ENCODE data around the gene EVI5.
A peak's percentile ranks its signal among the peaks of the same experiment; 100 is the strongest.

The EVI5 gene

DNA sequence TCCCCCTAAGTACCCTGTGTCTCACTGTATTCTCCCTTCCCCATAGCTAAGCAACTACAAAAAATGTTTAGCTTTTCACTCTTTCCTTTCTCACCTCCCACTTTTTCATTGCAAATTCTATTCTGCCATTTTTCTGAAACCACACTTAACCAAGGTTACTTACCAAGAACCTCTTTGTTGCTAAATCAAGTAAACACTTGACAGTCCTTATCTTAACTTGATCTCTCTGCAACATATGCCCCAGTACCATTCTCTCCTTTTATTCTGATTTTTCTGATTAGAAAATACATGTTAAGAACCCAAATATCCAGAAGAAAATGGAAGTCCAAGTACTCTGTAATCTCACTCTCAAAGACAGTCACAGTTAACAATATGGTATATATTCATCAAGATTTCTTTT is 16.0 kb downstream of the EVI5 start:
- Histone ChIP-seq H3K27ac (ENCODE audit: low read depth, low read length, severe bottlenecking) (no peak overlapping the region), H3K9me3 (ENCODE audit: control insufficient read depth, low read length) (peaks cover 3% of the 10 kb centered on the region), H3K36me3 (ENCODE audit: control insufficient read depth, insufficient read depth, low read length) (peaks cover 3% of the 10 kb centered on the region), H3K4me1 (ENCODE audit: control insufficient read depth, insufficient read depth, low read length, poor library complexity, severe bottlenecking) (no peaks in the 10 kb centered on the region), H3K4me3 (ENCODE audit: extremely low read depth, insufficient read depth, low read length, poor library complexity, severe bottlenecking) (no peak overlapping the region)

DNA sequence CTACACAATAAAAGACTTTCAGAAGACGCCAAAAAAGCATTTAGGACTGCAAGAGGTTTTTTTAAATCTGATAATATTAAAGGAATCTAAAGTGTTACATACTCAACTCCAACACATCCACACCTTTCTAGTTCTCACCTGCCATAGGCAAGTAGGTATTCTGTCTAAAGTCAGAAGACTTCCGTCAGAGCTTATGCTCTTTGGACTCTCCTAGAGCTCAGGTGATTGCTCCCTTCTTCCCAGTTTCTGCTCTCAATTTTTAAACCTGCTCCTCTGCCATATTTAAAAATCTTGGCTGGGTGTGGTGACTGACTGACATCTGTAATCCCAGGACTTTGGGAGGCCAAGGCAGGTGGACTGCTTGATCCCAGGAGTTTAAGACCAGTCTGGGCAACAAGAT is 16.6 kb downstream of the EVI5 start:
- no peak overlapping the region for H3K4me3 ChIP-seq (ENCODE audit: extremely low read depth, insufficient read depth, low read length, poor library complexity, severe bottlenecking)
- no peaks in the 10 kb centered on the region for H3K4me1 ChIP-seq (ENCODE audit: control insufficient read depth, insufficient read depth, low read length, poor library complexity, severe bottlenecking)
- H3K36me3 ChIP-seq (ENCODE audit: control insufficient read depth, insufficient read depth, low read length), result peaks cover 3% of the 10 kb centered on the region
- WGBS, 2 experiments (ENCODE audit: insufficient coverage in 2 of 2), result 100% methylated on average over 1 of the region's 2 CpGs; no CpG with 5 or more reads in 1 of the 2 experiments
- H3K9me3 ChIP-seq (ENCODE audit: control insufficient read depth, low read length), result peaks cover 3% of the 10 kb centered on the region
- H3K27ac ChIP-seq (ENCODE audit: low read depth, low read length, severe bottlenecking), result no peak overlapping the region

DNA sequence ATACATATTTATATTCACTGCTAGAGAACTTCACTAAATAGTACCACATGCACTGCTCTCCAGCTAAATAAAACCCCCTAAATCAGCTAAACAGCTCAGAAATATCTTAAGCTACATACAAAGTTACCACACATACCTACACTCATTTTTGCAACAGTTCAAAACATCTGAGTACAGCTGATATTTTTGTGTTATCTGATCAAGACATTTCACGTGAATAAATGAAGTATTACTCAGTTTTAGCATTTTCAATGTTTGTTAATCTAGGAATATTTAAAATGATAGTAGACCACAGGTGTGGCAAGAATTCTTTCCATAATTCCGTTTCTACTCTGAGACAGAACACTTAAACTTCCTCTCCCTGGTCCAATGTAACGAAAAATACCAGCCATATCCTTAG is 20.8 kb downstream of the EVI5 start:
- Histone ChIP-seq H3K4me1 (ENCODE audit: control insufficient read depth, insufficient read depth, low read length, poor library complexity, severe bottlenecking) (no peaks in the 10 kb centered on the region), H3K27ac (ENCODE audit: low read depth, low read length, severe bottlenecking) (no peak overlapping the region), H3K4me3 (ENCODE audit: extremely low read depth, insufficient read depth, low read length, poor library complexity, severe bottlenecking) (no peak overlapping the region), H3K36me3 (ENCODE audit: control insufficient read depth, insufficient read depth, low read length) (peaks cover 3% of the 10 kb centered on the region), H3K9me3 (ENCODE audit: control insufficient read depth, low read length) (peaks cover 3% of the 10 kb centered on the region)
- WGBS, 2 experiments (ENCODE audit: insufficient coverage in 2 of 2), result 92 to 100% methylated on average over 2 of the region's 3 CpGs

DNA sequence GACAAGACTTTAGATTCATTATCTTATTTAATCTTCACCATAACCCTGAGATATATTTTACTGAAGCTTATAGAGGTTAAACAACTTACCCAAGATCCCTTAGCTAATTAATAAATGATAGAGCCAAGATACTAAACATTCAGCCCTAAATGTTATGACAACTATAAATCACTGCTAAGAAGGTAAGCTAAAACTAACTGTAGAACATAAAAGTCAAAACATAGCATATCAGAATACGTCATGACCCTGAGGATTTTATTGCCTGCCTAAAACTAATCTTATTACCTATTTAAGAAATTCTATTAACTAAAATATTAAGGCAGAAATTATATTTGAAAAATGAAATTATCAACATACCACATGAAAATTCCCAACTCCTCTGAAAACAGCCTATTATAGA is 22.6 kb downstream of the EVI5 start:
- H3K9me3 ChIP-seq (ENCODE audit: control insufficient read depth, low read length), result no peaks in the 10 kb centered on the region
- H3K27ac ChIP-seq (ENCODE audit: low read depth, low read length, severe bottlenecking), result no peak overlapping the region
- no peaks in the 10 kb centered on the region for H3K36me3 ChIP-seq (ENCODE audit: control insufficient read depth, insufficient read depth, low read length)
- no peak overlapping the region for H3K4me3 ChIP-seq (ENCODE audit: extremely low read depth, insufficient read depth, low read length, poor library complexity, severe bottlenecking)
- H3K4me1 ChIP-seq (ENCODE audit: control insufficient read depth, insufficient read depth, low read length, poor library complexity, severe bottlenecking), result no peaks in the 10 kb centered on the region
- WGBS, 2 experiments (ENCODE audit: insufficient coverage in 2 of 2), result no CpG with 5 or more reads among the region's 1 CpG

DNA sequence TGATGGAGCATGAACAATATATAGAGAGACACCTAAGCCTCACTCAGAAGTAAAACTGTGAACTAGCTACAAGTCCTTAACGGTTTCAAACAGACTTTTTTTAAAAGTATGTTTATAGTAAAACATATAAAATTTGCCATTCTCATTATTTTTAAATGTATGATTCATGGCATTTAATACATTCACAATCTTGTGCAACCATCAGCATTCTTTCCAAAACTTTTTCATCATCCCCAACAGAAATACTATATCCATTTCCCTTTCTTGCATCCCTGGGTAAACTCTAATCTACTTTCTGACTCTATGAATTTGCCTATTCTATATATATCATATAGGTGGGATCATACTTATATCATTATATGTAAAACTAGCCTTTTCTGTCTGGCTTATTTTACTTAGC is 25.5 kb downstream of the EVI5 start:
- H3K9me3 ChIP-seq (ENCODE audit: control insufficient read depth, low read length), result peaks cover 6% of the 10 kb centered on the region
- peaks cover 13% of the 10 kb centered on the region for H3K36me3 ChIP-seq (ENCODE audit: control insufficient read depth, insufficient read depth, low read length)
- WGBS, 2 experiments (ENCODE audit: insufficient coverage in 2 of 2), result no CpG with 5 or more reads among the region's 1 CpG
- no peak overlapping the region for H3K27ac ChIP-seq (ENCODE audit: low read depth, low read length, severe bottlenecking)
- H3K4me1 ChIP-seq (ENCODE audit: control insufficient read depth, insufficient read depth, low read length, poor library complexity, severe bottlenecking), result no peaks in the 10 kb centered on the region
- H3K4me3 ChIP-seq (ENCODE audit: extremely low read depth, insufficient read depth, low read length, poor library complexity, severe bottlenecking), result no peak overlapping the region

DNA sequence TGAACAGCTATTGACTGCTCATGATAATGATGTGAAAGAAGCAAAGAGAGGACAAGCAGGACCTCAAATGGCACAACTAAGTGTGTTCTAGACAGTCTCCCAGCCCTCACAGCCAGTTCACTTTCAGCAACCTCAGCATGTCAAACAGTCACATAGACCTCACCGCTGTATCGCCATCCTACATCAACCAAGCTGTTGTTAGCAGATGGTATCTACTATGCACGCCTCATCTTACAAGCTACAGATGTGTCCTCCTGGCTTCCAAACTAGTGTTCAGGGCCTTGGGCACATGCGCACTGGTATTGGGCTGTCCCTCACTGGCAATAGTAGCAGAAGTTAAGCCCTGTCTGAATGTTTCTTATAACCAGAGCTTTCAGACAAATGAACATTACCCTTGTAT is 28.4 kb downstream of the EVI5 start:
- 96 to 100% methylated on average over 3 of the region's 4 CpGs for WGBS, 2 experiments (ENCODE audit: insufficient coverage in 2 of 2)
- no peak overlapping the region for H3K4me3 ChIP-seq (ENCODE audit: extremely low read depth, insufficient read depth, low read length, poor library complexity, severe bottlenecking)
- H3K4me1 ChIP-seq (ENCODE audit: control insufficient read depth, insufficient read depth, low read length, poor library complexity, severe bottlenecking), result peaks cover 7% of the 10 kb centered on the region
- H3K27ac ChIP-seq (ENCODE audit: low read depth, low read length, severe bottlenecking), result no peak overlapping the region
- peaks cover 16% of the 10 kb centered on the region for H3K36me3 ChIP-seq (ENCODE audit: control insufficient read depth, insufficient read depth, low read length)
- H3K9me3 ChIP-seq (ENCODE audit: control insufficient read depth, low read length), result peaks cover 8% of the 10 kb centered on the region

DNA sequence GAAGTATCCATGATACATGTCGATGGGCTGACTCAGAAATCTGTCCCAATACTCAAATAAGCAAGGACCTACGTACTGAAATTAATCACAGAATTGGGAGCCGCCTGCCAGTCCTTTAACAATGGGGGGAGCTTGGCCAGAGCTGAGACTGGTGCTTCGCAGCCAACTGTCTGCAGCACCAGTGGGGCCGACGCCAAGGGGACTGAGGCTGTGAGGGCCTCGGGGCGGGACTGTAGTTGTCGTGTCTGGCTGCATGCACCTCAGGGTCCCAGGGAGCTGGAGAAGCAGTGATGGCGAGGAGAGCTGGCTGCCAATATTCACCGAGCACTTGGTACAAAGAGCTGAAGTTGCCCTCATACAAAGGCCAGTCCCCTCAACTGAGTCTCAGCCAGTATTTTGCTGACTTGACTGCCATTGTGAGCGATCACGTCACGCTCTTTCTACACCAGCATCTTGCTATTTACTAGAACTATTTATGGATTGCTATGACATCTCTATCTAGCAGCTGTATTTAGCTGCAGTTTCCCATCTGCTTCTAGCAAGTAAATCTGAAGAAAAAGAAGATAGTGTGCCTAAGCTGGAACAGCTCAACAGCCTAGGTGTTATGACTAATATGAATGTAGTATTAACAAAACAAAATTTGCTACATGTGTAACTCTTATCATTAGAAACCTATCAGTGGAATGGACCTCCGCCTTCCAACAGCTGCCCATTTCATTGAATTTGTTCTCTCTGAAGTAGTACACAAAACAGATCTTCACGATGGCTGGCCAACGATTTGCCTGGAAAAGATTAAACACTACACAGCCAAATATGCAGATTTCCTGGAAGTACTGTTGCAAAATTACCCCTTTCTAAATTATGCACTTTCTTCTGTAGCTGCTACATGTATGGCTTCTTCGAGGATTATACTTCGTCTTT is 29.1 kb downstream of the EVI5 start:
- Histone ChIP-seq H3K9me3 (ENCODE audit: control insufficient read depth, low read length) (peaks cover 8% of the 10 kb centered on the region), H3K4me1 (ENCODE audit: control insufficient read depth, insufficient read depth, low read length, poor library complexity, severe bottlenecking) (peaks cover 7% of the 10 kb centered on the region), H3K4me3 (ENCODE audit: extremely low read depth, insufficient read depth, low read length, poor library complexity, severe bottlenecking) (no peak overlapping the region), H3K36me3 (ENCODE audit: control insufficient read depth, insufficient read depth, low read length) (peaks cover 16% of the 10 kb centered on the region), H3K27ac (ENCODE audit: low read depth, low read length, severe bottlenecking) (no peak overlapping the region)
- 93 to 94% methylated on average over 15 to 19 of the region's 19 CpGs for WGBS, 2 experiments (ENCODE audit: insufficient coverage in 2 of 2)

DNA sequence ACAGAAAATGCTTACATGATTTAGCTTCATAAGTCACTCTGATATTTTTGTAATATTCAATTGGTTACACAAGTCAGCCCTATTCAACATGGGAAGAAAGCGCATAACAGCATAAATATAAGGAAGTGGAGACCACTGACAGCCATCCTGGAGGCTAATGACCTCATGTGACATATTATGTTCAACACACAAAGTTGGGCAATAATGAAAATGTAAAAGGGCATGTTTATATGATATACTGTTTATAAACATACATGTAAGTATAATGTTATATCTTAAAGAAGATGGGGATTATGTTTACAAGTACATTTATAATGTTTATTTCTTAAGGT is 30.2 kb downstream of the EVI5 start:
- peaks cover 16% of the 10 kb centered on the region for H3K36me3 ChIP-seq (ENCODE audit: control insufficient read depth, insufficient read depth, low read length)
- no peak overlapping the region for H3K27ac ChIP-seq (ENCODE audit: low read depth, low read length, severe bottlenecking)
- WGBS, 2 experiments (ENCODE audit: insufficient coverage in 2 of 2), result no CpG with 5 or more reads among the region's 1 CpG
- peaks cover 7% of the 10 kb centered on the region for H3K4me1 ChIP-seq (ENCODE audit: control insufficient read depth, insufficient read depth, low read length, poor library complexity, severe bottlenecking)
- peaks cover 8% of the 10 kb centered on the region for H3K9me3 ChIP-seq (ENCODE audit: control insufficient read depth, low read length)
- no peak overlapping the region for H3K4me3 ChIP-seq (ENCODE audit: extremely low read depth, insufficient read depth, low read length, poor library complexity, severe bottlenecking)

DNA sequence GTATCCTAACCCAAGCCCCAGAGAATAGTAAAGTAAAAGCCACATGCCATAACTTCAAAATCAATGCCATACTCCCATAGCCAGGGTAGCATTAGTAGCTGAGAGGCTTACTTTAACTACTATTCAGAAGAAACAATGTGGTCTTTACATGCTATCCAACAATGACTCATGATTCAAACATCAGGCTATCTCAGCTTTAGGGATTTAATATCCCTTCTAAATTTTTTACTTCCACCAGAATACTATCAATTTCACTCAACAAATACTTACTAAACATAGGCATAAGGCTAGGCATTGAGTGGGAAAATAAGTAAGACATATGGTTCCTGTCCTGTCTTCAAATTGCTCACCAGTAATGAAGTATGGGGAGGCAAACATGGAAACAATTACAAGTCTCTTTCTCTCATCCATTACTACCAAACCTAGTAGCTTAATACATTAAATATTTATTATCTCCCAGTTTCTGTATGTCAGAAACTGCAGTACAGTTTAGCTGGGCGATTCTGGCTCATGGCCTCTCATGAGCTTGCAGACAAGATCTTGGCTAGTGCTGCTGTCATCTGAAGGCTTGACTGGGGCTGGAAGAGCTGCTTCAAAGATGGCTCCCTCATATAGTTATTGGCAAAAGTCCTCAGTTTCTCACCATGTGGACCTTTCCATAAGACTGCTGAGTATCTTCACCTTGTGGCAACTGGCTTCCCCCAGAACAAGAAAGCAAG is 30.7 kb downstream of the EVI5 start:
- WGBS, 2 experiments (ENCODE audit: insufficient coverage in 2 of 2), result 100% methylated on average over 1 of the region's 1 CpG; no CpG with 5 or more reads in 1 of the 2 experiments
- Histone ChIP-seq H3K4me3 (ENCODE audit: extremely low read depth, insufficient read depth, low read length, poor library complexity, severe bottlenecking) (no peak overlapping the region), H3K9me3 (ENCODE audit: control insufficient read depth, low read length) (peaks cover 8% of the 10 kb centered on the region), H3K27ac (ENCODE audit: low read depth, low read length, severe bottlenecking) (no peak overlapping the region), H3K36me3 (ENCODE audit: control insufficient read depth, insufficient read depth, low read length) (peaks cover 16% of the 10 kb centered on the region), H3K4me1 (ENCODE audit: control insufficient read depth, insufficient read depth, low read length, poor library complexity, severe bottlenecking) (peaks cover 7% of the 10 kb centered on the region)

DNA sequence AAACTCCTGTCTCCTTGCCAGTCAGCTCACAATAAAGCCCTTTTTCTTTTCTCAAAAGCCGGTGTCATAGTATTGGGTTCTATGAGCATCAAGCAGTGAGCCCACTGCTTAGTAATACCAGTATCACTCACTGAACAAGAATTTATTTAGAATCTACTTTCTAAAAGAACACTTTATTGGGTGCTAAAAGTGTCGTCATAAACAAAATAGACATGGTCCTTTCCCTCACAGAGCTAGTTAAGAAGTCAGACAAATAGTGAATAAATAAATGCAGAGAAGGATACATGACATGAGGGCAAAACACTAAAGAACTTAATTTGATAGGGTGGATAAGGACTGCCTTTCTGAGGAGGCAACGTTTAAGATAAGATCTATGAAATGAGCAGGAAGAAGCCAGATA is 32.2 kb downstream of the EVI5 start:
- H3K4me3 ChIP-seq (ENCODE audit: extremely low read depth, insufficient read depth, low read length, poor library complexity, severe bottlenecking), result no peak overlapping the region
- peak overlapping the region; percentile 20 for H3K27ac ChIP-seq (ENCODE audit: low read depth, low read length, severe bottlenecking)
- H3K4me1 ChIP-seq (ENCODE audit: control insufficient read depth, insufficient read depth, low read length, poor library complexity, severe bottlenecking), result peaks cover 7% of the 10 kb centered on the region
- peaks cover 8% of the 10 kb centered on the region for H3K9me3 ChIP-seq (ENCODE audit: control insufficient read depth, low read length)
- 30 to 36% methylated on average over 1 of the region's 3 CpGs for WGBS, 2 experiments (ENCODE audit: insufficient coverage in 2 of 2)
- peaks cover 16% of the 10 kb centered on the region for H3K36me3 ChIP-seq (ENCODE audit: control insufficient read depth, insufficient read depth, low read length)

All from mesodermal cell (in vitro differentiated cells).